H1 (cell line): ENCODE measurements around the gene RAP1GAP. TPM values are rescaled to one million over a fixed set of nuclear protein-coding genes. Genes with fewer than 3 reads are reported as not detected.

Experiments
- BCL11A ChIP-seq, 2 experiments: IDR thresholded peaks; one replicate each; pipeline ENCODE4 v1.6.1; 2011; ENCODE audit warnings: low read depth in 2 of 2, low read length in 2 of 2, mild to moderate bottlenecking in 2 of 2
- CHD2 ChIP-seq: IDR thresholded peaks from 2 replicates; pipeline ENCODE4 v1.6.1; 2012; ENCODE audit warnings: low read length, improper control_type of control experiment
- RFX5 ChIP-seq: IDR thresholded peaks from 2 replicates; pipeline ENCODE4 v1.6.1; 2011; ENCODE audit warnings: low read depth, low read length, improper control_type of control experiment, borderline replicate concordance
- ZNF274 ChIP-seq: IDR thresholded peaks from 2 replicates; pipeline ENCODE4 v1.7.0; 2012; ENCODE audit warnings: low read length, borderline replicate concordance; ENCODE audit errors: extremely low read depth
- polyA plus RNA-seq, 7 experiments: library from polyadenylated mRNA; depleted of rRNA in 3 of 7; stranded (reverse) in 5 of 7; unstranded in 2 of 7; fragments of >200 nt in 5 of 7; fragments of 200-250 nt in 2 of 7; gene quantifications; 1 replicate in 5 of 7; 2 replicates in 1 of 7; 4 replicates in 1 of 7; pipeline versions ENCODE4 v1.2.1 to v1.2.3, GENCODE V29; 2011 to 2013; ENCODE audit warnings: missing spikeins in 2 of 7, mixed read lengths in 2 of 7
- total RNA-seq: library from RNA; stranded (reverse); fragmentation: NEBNext Ultra II Directional; extraction: Animal tissue kit (Norgen Biotek cat#: 25700); gene quantifications from 2 replicates; pipeline ENCODE4 v1.2.1, GENCODE V29; 2021

RAP1GAP gene
- total and polyA plus RNA-seq, 2 of the 8 experiments (the other 6 are each of a cell fraction or from before 2014, with no cell fraction given) = 8.4 TPM

DNA sequence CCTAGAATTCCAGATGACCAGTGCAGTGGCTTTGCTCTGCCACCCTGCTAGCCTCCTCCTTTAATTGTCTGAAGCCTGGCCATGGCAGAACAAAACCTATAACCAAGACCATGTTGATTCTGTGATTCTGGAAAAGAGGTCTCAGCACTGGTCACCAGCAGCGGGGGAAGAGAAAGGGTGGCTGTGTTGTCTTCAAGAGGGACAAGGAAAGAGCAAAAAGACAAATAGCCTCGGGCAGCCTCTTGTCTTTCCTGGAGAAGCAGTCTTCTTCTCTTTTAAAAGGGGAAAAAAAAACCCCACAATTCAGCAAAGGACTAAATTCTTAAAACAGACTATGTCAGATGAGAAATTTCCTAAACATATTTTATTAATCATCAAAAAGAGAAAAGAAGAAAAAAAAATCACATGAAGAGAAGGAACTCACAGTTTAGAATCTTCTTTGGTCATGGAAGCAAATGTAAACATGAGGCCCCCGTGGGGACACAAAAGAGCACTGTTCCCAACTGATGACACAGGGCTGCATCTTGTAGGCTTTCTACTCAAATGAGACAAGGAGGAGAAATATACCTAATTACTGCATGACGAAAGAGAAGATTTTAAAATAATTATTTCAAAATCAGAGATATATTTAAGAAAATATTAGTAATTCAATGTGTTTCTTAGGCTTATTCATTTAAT is 36.3 kb upstream of the RAP1GAP start (continued):
- TF ChIP-seq CHD2 (no peak), RFX5 (no peak), BCL11A (IDR thresholded peaks at IDR 0.05; ENCODE audit: low read depth in 2 of 2, low read length in 2 of 2) (no peak), ZNF274 (no peak)
- TF ChIP-seq, all 59 proteins: peak for 0
